GM21526 (cell line): ENCODE results near the gene CGNL1.

ENCODE experiments used
- ATAC-seq: cut with Tn5 transposase; IDR thresholded peaks from one replicate; pipeline ENCODE4 v1.9.1; 2021; ENCODE audit warnings: moderate library complexity; ENCODE audit not compliant: unreplicated experiment, low FRiP score

The CGNL1 gene

GRCh38 chr15:57589281-57589680 is 213.0 kb downstream of the CGNL1 start:
- no peak for ATAC-seq

- no peak for ATAC-seq
Measured at GRCh38 chr15:57589754-57590153, 213.4 kb downstream of the CGNL1 start.

- ATAC-seq, result no peak
Measured at GRCh38 chr15:57591237-57591821, 215.0 kb downstream of the CGNL1 start.

- no peak for ATAC-seq
Measured at GRCh38 chr15:57591822-57592367, 215.6 kb downstream of the CGNL1 start, which contains the start of gene MYZAP. TSS of gene MYZAP (plus strand) at chr15:57591904. CDS start at chr15:57592035, 131 bp downstream.

GRCh38 chr15:57592426-57592825 is 216.1 kb downstream of the CGNL1 start:
- no peak for ATAC-seq

GRCh38 chr15:57592836-57593420 is 216.6 kb downstream of the CGNL1 start:
- ATAC-seq, result no peak

- no peak for ATAC-seq
Measured at GRCh38 chr15:57594479-57594878, 218.2 kb downstream of the CGNL1 start.

GRCh38 chr15:57595011-57595866 is 218.9 kb downstream of the CGNL1 start:
- no peak for ATAC-seq

GRCh38 chr15:57596301-57596855 is 220.1 kb downstream of the CGNL1 start:
- no peak for ATAC-seq

- ATAC-seq, result no peak
Measured at GRCh38 chr15:57596978-57597377, 220.7 kb downstream of the CGNL1 start.

GRCh38 chr15:57597431-57597830 is 221.1 kb downstream of the CGNL1 start:
- no peak for ATAC-seq

GRCh38 chr15:57598346-57598745 is 222.0 kb downstream of the CGNL1 start:
- ATAC-seq, result no peak

GRCh38 chr15:57599296-57599810 is 223.0 kb downstream of the CGNL1 start:
- ATAC-seq, result no peak

GRCh38 chr15:57600197-57600596 is 223.9 kb downstream of the CGNL1 start:
- ATAC-seq, result no peak
